ENCODE data around the gene TREX2. TPM values are rescaled to one million over a fixed set of nuclear protein-coding genes. Genes with fewer than 3 reads are reported as not detected.

The TREX2 gene
- total RNA-seq, 1 experiment from 2014 or later = 1.1 TPM

GRCh38 chrX:153426204-153426603 lies 19.7 kb downstream of the TREX2 start:
- no peak overlapping the region for H3T11ph ChIP-seq (ENCODE audit: low read length)
- no peak for DNase-seq
- H3K4me1 ChIP-seq (ENCODE audit: insufficient read depth, low read length) = no peaks in the 10 kb centered on the region
- no peak for TF ChIP-seq CTCF (conservative IDR thresholded peaks at IDR 0.05)
- no peak overlapping the region for H2BK5ac ChIP-seq (ENCODE audit: insufficient read length, low read length)
- Mint-ChIP-seq H3K4me3 (no peak overlapping the region), H3K4me1 (no peaks in the 10 kb centered on the region), H3K9me3 (peaks cover 83 to 85% of the 10 kb centered on the region in 2 experiments), H3K27me3 (ENCODE audit: low read depth) (peaks cover 6% of the 10 kb centered on the region), H3K36me3 (ENCODE audit: insufficient read depth in 1 of 3, low read depth in 3 of 3) (peaks cover 0 to 5% (median 1%) of the 10 kb centered on the region in 3 experiments; a peak in 4 of 7 replicates), H3K27ac (no peak overlapping the region)
- H3K27me3 ChIP-seq (ENCODE audit: insufficient read depth, low read length) = no peaks in the 10 kb centered on the region
- H2BK120ac ChIP-seq (ENCODE audit: low read depth, low read length, poor library complexity, severe bottlenecking) = no peak overlapping the region
- H2BK15ac ChIP-seq (ENCODE audit: low read depth, low read length) = no peak overlapping the region
- no peak overlapping the region for H4K91ac ChIP-seq (ENCODE audit: insufficient read length, low read depth, low read length)
- H3K14ac ChIP-seq (ENCODE audit: insufficient read depth, low read length) = no peak overlapping the region
- no peaks in the 10 kb centered on the region for H3K79me2 ChIP-seq (ENCODE audit: insufficient read depth, low read length)
- H2BK12ac ChIP-seq (ENCODE audit: insufficient read length, low read depth, low read length) = no peak overlapping the region
- H3K79me1 ChIP-seq (ENCODE audit: insufficient read depth, low read depth, low read length, poor library complexity, severe bottlenecking) = no peaks in the 10 kb centered on the region
- no peak overlapping the region for H3K9ac ChIP-seq (ENCODE audit: extremely low read depth, insufficient read length, low read length)
- H3K4me2 ChIP-seq (ENCODE audit: insufficient read depth, insufficient read length, low read length) = no peak overlapping the region
- H2AK5ac ChIP-seq (ENCODE audit: insufficient read length, low read length) = no peak overlapping the region
- H4K5ac ChIP-seq (ENCODE audit: insufficient read length, low read depth, low read length) = no peak overlapping the region
- no peak overlapping the region for H2AFZ ChIP-seq (ENCODE audit: low read length)
- H3K9me3 ChIP-seq (ENCODE audit: control insufficient read depth, low read depth, low read length) = peaks cover 72% of the 10 kb centered on the region
- WGBS (ENCODE audit: extremely low coverage, insufficient read length, low lambda C conversion rate) = no CpG with 5 or more reads among the region's 3 CpGs
- H3K27ac ChIP-seq (ENCODE audit: insufficient read length, low read depth, low read length) = no peak overlapping the region
- no peaks in the 10 kb centered on the region for H3K23me2 ChIP-seq (ENCODE audit: insufficient read length, low read depth, low read length, poor library complexity, severe bottlenecking)
- no peak overlapping the region for H4K8ac ChIP-seq (replicated peaks; ENCODE audit: insufficient read length, low read depth, low read length)
- H2BK20ac ChIP-seq (ENCODE audit: low read depth, low read length, poor library complexity, severe bottlenecking) = no peak overlapping the region
- H3K23ac ChIP-seq (ENCODE audit: insufficient read length, low read depth, low read length) = no peak overlapping the region
- no peaks in the 10 kb centered on the region for H4K20me1 ChIP-seq (ENCODE audit: control insufficient read depth, insufficient read depth, insufficient read length)
- H3K56ac ChIP-seq (ENCODE audit: insufficient read length, low read depth, low read length) = no peak overlapping the region
- no peak overlapping the region for H3K4ac ChIP-seq (ENCODE audit: low read depth, low read length)
- H3K18ac ChIP-seq (ENCODE audit: insufficient read length, low read depth, low read length) = no peak overlapping the region

Data from H9 (cell line).